HCEC 1CT (cell line): ENCODE results near the gene PGLYRP3.
A peak's percentile ranks its signal among the peaks of the same experiment; 100 is the strongest.

Experiments
- DNase-seq: peaks from one replicate; pipeline ENCODE4 v3.0.0-alpha.2; 2017

Gene PGLYRP3, protein sequence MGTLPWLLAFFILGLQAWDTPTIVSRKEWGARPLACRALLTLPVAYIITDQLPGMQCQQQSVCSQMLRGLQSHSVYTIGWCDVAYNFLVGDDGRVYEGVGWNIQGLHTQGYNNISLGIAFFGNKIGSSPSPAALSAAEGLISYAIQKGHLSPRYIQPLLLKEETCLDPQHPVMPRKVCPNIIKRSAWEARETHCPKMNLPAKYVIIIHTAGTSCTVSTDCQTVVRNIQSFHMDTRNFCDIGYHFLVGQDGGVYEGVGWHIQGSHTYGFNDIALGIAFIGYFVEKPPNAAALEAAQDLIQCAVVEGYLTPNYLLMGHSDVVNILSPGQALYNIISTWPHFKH

DNA sequence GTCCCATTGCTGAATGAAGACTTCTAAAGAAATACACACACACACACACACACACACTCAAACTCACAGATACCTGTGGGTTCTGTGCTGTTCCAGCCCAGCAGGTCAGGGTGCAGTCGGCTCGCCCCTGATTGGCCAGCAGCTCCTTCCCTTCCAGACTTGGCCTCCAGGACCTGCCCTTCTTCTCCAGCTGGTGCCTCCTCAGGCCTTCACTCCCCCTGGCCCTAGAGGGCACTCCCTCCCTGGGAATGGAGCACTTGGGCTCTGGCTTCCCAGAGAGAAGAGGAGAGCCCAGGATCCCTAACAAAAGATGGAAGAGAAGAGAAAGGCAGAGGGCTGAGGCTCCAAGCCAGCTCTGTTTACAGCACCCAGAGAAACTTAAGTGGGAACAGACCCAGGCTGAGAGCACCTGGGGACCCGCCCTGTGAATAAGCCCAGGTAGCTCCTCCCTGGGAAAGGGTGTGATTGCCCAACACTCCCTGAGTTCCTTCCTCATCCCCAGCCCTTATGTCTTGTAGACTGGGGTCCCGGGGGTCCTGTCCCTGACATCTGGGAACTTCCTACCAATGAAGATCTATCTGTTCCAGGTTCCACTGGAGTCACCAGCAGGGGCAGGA, at the start of gene PGLYRP3:
Gene PGLYRP3, minus strand, starts transcription at position 383 of the 617 bp plus-strand sequence. CDS start 2,287 bp downstream, outside the sequence.
- DNase-seq = no peak

DNA sequence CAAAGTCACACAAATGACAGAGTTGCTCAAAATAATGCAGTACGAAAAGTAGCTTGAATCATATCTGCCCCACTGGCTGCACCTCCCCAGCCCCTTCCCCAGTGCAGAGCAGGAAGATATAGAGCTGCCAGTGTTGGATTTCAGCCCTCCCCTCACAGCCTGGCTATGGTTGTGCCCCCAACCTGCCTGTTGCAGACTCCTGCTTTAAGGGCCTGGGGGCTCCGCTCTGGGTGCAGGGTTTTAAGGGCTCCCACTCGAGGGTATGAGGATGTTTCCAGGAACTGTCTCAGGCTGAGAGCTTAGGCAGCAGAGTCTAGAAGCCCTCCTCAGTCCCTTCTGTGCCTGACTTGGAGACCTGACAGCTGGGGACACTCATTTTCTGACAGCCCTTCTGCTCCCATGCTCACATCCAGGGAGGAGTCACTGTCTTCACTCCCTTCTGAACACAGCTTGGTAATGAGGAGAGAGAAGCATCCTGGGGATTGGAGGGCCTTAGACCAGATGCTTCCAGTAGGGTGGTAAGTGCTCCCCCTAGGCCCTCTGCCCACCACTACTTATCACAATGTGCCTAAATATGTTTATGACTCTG, 49.5 kb upstream of the PGLYRP3 start:
- DNase-seq = no peak

DNA sequence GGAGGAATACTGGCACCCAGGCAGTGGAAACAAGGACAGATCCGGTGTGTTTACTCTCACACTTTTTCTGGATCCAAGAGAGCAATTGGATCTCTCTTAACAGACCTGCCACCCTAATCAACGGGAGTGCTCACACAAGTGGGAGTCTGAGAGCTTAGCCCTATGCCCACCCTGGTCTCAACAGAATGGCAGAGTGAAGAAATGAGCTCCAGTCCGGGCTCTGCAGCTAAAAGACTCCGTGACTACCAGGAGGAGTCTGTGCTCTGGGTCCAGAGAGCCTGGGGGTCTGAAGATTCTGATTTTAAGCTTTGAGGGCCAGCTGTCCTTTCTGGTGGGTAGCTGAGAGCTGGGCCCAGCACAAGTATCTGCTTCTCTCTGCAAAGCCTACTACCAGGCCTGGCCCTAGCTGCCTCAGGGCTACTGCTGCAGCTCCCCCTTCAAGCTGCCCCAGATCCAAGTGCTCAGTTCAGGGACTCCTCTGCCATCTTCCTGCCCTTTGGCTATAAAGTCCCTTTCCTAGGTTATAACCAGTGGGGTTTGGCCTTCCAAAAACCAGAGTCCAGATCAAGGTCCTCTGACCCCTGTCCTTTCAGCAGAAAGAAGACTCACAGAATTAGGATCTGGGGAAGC, 48.8 kb upstream of the PGLYRP3 start:
- DNase-seq = no peak

DNA sequence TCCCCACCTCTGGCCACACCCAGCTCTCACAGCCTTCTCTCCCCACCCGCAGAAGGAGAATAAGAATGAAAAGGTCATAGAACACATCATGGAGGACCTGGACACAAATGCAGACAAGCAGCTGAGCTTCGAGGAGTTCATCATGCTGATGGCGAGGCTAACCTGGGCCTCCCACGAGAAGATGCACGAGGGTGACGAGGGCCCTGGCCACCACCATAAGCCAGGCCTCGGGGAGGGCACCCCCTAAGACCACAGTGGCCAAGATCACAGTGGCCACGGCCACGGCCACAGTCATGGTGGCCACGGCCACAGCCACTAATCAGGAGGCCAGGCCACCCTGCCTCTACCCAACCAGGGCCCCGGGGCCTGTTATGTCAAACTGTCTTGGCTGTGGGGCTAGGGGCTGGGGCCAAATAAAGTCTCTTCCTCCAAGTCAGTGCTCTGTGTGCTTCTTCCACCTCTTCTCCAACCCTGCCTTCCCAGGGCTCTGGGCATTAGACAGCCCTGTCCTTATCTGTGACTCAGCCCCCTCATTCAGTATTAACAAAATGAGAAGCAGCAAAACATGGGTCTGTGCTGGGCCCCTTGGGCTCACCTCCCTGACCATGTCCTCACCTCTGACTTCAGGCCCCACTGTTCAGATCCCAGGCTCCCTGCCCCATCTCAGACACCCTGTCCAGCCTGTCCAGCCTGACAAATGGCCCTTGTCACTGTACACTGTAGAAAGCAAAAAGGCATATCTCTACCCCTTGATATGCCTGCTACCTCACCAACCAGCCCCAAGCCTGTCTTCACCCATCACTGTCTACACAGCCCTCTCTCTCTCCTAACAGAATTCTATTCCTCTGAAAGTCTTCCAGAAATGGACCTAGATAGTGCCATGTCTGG, 48.1 kb upstream of the PGLYRP3 start:
- no peak for DNase-seq

DNA sequence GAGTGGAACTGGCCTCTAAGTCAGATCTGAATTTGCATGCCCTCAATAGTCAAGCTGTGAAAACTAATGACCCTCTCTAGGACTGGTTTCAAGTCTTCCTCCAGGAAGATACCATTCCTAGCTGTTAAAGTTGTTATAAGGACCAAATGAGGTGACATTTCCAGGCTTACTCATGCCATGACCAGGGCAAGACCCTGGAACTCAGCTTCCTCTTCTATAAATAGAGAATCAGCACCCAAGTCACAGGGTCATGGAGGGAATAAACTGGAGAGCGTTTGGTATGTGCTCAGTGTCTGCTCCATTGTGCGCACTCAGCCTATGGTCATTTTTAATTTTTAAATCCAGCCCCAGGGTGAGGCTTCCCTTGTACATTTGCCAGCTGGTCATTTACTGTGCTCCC, 47.4 kb upstream of the PGLYRP3 start:
- DNase-seq = no peak

DNA sequence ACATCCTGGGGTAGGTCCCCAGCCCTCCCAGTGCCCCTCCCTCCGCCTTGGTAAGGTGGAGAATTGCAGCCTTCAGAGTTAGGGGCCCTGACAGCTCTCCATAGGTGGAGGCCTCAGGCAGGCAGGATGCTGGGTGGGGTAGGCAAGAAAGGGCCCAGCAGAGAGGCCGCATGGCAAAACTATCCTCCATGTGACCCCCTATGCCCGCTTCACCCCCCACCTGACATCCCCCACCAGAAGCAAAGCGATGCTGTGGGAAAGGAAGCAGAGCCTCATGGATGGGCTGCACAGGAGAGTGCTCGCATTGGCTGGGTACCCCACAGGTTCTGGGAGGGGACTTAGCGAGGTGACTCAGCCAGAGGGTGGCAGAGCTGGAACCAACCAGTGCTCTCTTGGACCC, 46.5 kb upstream of the PGLYRP3 start:
- no peak for DNase-seq

DNA sequence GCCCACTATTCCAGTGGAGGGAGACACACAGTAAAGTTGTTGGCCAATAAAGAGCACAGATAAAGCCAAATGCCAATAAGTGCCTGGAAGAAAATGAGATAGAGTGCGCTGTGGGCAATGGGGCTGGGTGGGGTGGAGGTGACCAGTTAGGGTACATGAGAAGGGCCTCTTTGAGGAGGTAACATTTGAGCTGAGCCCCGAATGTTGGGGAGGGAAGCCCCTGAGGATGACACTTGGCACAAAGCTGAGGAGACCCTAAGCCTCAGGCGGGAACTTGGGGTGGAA, 45.9 kb upstream of the PGLYRP3 start:
- no peak for DNase-seq

DNA sequence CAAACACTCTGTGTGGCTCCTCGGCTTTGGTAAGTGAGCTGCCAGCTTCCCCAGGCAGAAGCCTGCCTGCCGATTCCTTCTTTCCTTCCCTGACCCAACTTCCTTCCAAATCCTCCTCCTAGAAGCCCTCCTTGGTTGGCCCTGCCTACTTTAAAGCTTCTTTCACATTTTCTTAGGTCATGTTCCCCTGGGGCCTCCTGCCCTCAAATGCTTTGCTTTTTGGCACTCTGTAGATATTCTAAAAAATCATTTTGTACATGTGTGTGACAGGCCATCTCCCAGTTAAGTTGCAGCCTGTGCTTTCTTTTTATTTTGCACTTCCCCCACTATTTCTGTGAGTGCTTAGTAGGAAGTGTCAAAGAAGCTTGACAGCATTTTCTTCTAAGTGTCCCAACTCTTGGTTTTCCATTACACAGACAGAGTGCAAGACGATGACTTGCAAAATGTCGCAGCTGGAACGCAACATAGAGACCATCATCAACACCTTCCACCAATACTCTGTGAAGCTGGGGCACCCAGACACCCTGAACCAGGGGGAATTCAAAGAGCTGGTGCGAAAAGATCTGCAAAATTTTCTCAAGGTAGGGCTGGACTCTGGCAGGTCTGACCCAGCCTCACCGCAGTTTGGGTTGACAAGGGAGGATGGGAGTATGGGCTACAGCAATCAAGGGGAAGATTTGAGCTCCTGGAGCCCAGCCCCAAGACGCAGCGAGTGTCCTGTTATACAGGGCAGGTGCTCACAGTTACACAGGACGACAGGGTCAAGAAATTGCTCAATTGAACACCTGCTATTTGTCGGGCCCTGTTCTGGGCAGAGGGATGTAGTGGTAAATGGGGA, 45.3 kb upstream of the PGLYRP3 start, which contains the start of gene S100A9:
Gene S100A9, plus strand, starts transcription at position 2 of the 838 bp plus-strand sequence. Its CDS starts 430 bp downstream, at position 432.
- DNase-seq = no peak

DNA sequence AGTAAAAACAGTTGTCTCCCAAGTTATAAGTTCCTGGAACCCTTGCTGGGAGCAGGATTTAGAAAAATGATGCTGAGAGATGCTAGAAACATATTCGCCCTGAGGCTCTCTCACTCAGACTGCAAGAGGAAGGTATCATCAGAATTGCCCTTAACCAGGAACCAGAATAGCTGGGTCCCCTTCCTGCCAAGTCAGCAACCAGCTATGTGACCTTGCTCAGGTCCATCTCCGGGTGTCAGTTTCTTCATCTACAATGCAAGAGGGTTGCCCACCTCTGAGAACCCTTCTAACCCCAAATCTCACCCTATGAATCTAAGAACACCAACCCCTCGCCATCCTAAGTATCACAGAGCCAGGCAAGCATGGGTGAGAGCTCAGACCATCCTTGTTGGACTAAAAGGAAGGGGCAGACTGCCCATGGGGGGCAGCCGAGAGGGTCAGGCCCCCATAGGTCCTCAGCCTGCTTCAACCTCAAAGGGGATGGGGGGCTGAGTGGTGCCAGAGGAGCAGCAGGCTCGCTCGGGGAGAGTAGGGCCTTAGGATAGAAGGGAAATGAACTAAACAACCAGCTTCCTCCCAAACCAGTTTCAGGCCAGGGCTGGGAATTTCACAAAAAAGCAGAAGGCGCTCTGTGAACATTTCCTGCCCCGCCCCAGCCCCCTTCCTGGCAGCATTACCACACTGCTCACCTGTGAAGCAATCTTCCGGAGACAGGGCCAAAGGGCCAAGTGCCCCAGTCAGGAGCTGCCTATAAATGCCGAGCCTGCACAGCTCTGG, 44.5 kb upstream of the PGLYRP3 start:
- DNase-seq = no peak

DNA sequence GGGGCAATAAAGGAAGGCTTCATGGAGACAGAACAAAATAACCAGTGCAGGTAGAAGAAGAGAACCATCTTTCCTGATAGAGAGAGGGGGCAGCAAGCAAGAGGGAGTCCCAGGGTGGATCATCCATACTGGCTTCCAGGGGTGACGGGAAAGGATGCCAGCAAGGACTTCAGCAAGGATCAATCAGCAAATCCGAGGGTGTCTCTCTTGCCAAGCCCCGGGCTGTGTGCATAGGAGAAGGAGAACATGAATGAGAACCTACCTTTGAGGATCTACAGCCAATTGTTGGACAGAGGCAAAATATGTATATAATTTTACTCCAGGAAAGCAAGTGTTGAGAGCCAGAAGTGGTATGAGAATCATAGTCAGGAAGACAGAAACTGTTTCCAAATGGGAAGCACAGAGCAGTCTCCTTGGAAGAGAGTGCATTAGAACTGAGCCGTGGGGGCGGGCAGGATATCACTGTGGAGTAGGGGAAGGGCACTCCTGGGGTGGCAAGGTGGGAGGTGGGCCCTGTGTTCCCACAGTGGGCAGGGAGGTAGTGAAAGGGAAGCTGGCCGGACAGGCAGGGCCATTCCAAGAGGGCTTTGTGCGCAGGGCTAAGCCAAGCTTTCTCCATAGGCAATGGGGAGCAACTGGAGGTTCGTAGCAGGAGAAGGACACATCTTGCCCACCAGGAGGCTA, 43.8 kb upstream of the PGLYRP3 start:
- DNase-seq = no peak

DNA sequence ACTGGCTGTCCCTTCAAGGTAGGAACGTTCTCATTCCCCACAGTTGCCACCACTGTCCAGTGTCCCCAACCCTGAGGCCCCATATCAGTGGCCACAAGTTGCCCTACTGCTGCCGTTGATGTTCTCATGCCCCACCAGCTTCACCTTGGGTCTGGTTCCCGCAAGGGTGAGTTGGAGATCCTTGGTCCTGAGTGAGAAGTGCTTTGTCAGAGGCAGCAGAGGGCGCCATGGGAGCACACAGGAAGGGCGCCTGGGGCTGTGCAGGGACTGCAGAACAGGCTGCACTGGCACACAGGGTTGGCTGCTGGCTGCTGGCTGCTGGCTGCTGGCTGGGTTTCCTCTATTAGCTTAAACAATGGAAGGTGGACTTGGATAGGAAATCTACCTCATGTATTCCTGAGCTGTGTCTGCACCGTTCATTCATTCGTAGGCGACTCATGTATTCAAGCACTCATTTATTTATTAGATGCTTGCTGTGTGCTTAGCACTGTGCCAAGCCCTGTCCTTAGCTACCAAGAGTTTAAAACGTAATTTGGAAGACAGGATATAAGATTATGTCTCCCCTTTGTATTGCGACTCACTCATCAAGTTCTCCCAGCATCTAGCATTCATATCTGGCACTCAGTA, 42.8 kb upstream of the PGLYRP3 start:
- peak; percentile 62 for DNase-seq

DNA sequence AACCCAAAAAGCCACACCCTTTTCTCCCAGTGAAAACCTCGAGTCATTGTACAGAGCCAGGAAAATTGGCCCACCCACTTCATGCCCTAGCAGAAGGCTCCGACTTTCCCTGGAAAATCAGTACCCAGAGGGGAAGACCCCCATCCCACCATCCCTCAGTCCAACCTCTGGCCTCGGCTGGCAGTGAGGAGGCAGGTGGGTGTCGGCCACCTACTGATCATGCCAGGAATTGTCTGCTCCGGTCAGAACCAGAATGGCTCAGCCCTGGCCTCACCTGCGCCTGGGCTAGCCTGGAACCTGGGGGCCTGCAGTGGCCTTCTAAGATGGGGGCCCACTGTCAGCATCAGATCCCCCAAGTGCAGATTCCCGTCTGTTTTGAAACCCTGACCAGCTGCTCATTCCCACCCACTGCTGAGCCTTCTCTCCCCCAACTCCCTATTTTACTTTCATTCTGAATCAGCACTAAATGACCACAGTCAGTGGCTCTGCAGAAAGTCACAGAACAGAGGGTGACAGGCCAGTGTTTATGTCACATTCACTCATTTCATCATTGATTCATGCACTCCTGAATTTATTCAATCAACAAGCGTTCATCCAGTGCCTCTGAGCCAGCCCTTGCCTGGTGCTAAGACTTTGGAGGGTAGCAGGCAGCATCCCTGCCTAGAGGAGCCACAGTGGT, 41.9 kb upstream of the PGLYRP3 start:
- DNase-seq = no peak

DNA sequence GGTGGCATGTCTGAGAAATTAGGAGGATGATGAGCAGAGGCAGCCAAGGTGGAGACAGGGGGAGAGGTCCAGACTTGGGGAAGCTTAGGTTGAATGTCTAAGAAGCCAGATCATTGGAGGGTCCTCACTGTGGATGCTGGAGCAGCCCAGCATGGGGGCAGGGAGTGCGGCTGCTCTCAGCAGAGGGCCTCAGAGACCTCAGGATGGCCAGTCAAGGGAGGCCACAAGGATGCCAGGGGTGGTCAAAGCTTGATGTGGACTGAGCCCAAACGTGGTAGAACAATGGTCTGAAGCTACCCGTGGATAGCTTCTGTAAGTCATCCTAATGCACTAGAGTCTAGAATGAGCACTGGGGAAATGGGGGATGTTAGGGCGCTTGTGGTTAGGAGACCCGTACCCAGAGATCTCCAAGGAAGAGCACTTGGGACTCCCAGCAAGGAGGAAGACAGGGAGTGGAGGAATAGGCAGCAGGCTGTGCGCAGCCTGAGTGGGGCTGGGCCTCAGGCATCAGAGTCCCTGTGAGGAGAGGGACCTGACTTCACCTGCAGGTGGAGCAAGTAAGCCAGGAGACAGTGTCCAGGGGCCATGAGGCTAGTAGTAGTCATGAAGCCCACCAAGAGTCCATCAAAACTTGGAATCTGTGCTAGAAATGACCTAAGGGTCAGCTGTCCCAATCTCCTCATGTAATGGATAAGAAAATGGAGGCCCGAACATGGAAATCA, 40.6 kb upstream of the PGLYRP3 start:
- no peak for DNase-seq

DNA sequence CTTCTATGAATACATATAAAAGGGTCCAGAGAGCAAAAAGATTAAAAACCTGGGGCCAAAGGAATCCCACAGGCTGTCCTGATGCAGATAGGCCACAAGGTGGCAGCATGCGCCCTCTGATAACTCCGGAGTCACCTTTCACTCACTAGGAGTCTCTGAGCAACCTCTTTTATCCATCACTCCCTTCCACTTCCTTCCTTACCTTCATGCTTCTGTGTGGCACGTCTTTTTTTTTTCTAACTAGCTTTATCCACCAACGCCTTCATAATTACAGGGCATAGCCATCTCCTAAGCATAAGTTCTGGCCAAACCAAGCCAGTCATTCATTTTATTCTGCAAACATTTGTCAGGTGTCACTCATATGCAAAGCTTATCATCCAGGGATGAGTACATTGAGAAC, 39.8 kb upstream of the PGLYRP3 start:
- DNase-seq = peak; percentile 54

DNA sequence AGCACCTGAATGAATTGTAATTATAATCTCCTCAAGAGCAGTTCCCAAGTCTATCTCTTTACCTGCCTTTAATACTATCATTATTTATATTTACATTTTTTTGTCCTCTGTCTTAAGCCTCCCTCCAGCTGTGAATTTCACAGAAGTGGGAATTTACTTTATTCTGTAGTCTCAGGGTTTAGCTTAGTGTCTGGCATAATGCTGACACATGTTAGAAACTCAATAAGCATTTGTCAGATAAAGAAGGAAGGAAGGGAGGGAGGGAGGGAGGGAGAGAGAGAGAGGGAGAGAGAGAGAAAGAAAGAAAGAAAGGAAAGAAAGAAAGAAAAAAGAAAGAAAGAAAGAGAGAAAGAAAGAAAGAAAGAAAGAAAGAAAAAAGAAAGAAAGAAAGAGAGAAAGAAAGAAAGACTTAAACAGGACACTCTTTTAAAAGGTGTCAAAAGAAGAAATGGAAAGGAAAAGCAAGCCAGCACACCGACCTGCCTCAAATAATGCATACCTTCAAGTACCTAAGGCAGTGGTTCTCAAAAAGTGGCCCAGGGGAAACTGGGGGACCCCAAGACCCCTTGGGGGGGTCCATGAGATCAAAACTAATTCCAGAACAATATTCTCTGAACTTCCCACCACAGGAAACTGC, 37.7 kb upstream of the PGLYRP3 start:
- no peak for DNase-seq

DNA sequence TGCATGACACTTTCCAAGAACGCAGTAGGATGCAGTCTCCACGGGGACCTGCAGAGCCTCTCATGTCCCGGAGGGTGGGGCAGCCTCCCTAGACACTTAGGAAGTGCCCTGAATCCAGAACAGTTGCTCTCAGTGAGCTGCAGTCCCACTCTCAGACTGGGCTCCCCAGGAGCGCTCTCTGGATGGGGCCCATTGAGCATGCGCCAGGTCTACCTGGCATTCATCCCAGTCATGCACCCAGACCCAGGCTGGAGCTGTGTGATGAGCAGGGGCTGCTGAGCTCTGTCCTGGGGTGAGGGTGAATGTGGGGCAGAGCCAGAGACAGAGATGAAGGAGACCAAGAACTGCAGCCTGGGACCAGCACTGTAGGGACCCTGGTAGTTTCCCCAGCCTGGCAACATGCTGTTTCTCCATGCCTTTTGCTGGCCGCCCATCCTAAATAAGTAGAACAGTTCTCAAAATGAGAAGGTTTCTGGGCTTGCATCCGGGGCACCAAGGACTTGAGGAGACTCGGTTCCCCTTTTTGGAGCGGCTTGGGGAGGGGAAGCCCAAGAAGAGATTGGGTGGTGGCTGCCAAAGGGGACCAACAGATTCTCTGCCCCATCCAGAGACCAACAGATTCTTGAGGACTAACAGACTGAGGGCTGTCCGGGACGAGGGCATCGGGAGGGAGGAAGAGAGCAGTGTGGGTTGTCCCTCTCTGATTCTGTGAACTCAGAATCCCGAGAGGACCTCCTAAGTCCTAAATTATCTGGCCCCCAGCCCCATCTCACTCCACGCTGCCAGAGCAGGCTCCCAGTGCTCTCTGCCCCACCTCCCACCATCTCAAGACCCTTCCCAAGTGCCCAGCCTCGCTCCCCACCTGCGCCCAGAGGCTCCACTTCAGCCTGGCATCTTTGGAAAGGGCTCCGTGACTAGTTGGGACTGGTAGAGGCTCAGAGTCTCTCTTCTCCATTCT, 36.9 kb upstream of the PGLYRP3 start:
- DNase-seq = no peak
